Measurements from ENCODE around the gene CHRD.
"Not testable (repeated sequence)": the region's sequence is repeated elsewhere in the genome, so short reads cannot be mapped to it uniquely, and the experiment has no call there.

The CHRD gene

DNA sequence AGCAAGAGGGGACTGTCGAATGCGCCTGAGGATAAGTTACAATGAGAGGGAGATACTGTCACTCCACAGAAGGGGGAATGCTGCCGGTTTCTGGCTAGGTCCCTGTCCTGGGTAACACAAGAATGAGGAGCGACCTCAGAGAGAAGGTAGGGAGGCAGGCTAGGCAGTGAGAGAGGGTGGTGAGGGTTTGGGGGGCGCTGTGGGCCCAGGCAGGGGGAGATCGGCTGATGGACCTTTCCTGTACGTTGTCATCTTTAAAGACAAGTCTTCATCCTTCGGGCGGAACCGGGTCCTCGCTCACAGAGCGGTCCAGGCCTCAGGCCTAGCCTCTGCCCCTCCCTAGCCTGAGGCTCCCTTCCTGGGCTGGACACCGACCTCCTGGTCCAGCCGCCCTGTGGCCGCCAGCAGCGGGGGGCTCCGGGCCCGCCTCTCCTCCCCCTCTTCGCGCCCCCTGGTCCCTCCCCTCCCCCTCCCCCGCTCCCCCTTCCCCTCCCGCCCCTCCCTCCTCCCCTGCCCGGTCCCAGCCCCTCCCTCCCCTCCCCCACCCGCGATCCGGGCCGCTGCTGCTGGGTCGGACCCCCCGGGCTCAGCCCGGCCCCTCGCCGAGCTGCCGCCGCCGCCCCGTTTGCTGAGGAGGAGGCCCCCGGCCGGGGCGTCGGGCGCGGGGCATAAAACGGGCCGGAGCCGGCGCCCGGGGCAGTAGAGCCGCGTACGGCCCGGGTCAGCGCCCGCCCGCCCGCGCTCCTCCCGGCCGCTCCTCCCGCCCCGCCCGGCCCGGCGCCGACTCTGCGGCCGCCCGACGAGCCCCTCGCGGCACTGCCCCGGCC lies at the start of gene CHRD:
Gene CHRD, plus strand, starts transcription at position 697 of the 827 bp plus-strand sequence. CDS start 265 bp downstream, outside the sequence.
- no peak for DNase-seq

DNA sequence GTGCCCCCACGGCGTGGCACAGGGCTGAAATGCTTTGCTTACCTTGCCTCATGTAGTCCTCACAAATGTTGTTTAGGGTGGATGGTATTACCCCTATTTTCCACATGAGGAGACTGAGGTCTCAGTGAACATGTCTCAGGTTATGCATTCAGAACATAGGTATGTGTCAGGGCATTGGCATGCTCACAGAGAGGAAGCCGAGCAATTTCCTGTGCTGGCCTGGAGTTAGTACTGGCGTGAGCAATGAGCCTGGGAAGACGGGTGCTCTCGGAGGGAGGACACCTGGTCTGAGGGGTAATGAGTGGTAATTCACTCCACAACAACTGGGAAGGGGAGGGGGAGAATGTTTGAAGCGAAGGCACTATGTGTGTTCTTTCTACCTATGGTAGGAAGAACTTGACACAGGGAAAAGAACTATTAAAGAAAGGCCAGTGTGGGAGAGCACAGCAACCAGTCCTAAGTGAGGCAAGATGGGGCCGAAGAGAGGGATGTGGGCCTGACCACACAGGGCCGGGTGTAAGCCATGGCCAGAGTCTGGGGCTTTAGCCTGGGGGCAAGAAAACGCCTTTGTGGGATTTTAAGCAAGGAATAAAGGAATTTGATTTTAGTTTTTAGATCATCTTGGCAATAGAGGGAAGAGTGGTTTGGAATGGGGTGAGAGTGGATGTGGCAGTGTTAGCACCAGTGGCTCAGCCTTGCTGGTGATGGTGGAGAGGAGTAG lies 47.3 kb upstream of the CHRD start:
- DNase-seq, result no peak

DNA sequence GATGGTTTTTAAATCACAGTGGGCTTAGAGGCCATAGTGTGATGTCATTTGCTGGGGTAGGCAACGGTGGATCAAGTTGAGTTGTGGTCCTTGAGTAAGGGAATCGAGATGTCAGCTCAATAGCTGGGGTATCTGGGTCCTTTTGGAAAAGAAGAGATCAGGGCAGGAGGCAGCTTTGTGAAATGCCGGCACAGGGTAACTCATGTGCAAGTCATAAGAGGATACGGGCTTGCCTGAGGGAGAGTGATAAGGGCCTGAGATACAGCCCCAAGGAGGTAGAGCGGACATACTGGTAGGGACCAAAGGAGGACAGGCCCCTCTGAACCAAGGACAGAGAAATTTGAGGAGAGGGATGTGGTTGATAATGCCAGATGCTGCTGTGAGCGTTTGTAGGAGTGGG lies 46.7 kb upstream of the CHRD start:
- DNase-seq, result no peak

DNA sequence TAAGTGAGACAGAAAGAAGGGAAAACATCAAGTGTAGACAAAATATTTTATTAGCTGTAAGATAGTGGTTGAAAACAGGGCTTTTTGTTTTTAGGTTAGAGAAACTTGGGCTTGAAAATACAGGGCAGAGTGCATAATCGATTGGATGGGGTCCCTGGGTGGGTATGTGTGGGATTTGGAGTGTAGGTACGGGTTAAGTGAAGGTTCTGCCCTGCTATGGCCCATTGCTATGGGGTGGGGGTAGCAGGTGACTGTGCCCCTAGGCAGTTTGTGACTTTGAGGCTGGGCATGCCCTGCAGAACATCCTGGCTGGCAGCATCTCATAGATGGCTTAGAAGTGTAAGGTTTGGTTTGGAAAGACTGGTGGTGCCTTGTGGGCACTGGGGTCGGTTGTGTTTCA lies 46.2 kb upstream of the CHRD start:
- DNase-seq, result no peak

DNA sequence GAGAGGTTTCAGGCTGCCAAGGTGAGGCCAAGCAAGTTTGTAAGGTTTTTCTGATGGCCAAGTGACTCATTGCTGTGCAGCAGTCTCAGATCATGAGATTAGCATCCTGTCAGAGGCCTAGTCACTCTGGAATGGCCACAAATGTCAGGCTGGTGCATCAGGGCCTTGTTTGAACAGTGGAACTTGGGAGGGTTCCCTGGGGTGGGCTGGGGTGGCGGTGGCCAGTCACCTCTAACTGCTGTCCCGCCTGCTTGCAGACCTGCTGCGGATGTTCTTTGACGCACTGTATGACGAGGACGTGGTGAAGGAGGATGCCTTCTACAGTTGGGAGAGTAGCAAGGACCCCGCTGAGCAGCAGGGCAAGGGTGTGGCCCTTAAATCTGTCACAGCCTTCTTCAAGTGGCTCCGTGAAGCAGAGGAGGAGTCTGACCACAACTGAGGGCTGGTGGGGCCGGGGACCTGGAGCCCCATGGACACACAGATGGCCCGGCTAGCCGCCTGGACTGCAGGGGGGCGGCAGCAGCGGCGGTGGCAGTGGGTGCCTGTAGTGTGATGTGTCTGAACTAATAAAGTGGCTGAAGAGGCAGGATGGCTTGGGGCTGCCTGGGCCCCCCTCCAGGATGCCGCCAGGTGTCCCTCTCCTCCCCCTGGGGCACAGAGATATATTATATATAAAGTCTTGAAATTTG lies 45.2 kb upstream of the CHRD start:
- peak; percentile 54 for DNase-seq

DNA sequence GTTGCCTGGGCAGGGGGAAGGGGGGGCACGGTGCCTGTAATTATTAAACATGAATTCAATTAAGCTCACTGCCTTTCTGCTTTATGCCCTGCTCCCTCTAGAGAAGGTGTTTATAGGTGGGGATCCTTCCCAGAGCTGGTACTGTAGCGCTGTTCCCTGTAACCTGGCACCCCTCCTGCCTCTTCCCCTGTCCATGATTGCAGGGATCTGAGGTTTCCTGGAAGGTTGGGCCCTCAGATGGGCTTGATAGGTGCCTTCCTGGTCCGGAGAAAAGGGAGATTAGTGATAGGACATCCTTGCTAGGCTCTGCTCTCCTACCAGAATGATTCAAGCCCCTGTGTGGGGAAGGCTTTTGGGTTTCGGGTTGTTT lies 44.6 kb upstream of the CHRD start:
- DNase-seq, result no peak

DNA sequence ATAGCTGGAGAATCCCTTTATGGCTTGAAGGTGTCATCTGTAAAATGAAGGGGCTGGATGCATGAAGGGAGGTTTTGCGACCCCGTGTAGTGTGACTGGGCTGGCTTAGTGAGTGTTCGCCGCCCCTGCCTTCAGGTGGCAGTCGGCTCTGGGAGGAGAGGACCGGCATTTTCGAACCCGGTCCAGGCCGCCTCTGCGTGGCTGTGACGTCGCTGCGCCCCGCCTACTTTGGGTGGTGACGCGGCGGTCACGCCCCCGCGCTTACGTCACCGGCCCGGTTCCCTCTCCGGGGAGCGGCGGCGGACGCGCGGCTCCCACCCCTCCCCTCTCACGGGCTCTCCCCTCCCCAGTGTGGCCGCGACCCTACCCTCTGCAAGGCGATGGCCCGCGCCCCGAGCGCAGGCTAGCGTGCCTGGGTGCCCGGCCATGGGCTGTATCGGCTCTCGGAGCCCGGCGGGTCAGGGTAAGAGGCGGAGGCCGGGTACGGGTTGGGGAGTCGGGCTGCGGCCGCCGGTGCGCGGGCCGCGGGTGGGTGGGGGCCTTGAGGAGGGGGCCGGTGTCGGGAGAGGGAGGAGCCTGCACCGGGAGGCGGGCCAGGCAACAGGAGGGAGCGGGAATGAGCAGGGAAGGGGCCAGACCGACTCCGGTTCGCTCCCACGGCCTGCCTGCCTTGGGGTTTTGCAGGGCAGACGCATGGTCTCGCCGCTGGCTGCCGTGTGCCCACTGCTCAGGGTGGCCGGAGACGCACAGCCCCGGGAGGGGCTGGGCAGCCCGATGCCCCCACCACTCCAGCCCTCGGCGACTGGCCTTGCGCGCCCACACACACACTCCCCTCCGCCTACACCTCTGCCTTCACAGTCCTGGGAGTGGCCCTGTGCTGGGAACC lies 44.0 kb upstream of the CHRD start:
- DNase-seq, result peak; percentile 73

DNA sequence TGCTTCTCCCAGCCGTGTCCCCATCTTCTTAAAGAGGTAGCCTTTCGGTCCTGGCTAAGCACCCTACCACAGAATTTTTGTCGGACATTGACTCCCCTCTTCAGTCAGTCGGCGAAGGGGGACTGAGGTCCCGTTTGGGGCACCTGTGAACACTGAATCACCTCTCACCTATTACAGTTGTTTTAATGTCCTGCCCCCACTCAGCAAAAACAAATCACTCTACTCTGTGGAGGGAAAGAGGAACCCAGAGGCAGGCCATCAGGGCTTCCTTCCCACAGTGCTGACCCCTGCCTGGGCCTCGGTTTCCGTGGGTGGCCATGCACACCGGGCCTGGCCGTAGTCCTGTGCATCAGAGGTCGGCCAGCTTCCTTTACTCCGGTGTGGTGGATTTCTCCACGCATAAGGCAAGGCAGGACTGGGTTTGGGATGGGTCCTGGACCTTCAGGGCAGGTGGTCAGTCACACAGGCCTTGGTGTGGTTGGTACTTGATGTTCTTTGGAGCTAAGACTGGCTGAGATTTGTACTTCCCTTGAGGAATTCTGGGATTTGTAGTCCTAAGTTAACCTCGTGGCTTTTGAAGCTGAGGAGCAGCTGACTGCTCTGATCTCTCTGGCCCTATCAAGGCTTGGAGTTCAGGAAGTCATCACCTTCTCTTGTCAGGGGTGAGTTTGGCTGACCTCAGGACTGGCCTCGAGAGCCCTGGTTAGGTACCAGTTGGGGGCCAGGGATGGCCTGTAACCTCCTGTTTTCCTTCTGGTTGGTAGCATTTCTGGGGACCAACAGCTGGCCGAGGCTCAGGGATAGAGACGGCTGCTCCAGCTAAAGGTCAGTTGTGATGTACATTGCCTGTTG lies 43.1 kb upstream of the CHRD start:
- no peak for DNase-seq

DNA sequence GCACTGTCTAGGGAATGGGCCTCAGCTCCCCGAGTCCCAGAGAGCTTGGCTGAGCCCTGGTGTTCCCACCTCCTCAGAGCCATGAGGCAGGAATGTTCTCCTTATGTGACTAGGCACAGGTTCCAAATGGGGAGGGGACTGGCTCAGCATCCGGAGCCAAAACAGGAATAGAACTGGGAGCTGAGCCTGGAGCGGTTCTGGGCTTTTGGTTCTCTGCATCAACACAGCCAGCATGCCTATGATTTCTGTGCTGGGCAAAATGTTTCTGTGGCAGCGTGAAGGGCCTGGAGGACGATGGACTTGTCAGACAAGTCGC lies 42.5 kb upstream of the CHRD start, which contains the start of gene FAM131A:
Gene FAM131A, plus strand, starts transcription at position 202 of the 316 bp plus-strand sequence. Its CDS starts 31 bp downstream, at position 233.
- no peak for DNase-seq

DNA sequence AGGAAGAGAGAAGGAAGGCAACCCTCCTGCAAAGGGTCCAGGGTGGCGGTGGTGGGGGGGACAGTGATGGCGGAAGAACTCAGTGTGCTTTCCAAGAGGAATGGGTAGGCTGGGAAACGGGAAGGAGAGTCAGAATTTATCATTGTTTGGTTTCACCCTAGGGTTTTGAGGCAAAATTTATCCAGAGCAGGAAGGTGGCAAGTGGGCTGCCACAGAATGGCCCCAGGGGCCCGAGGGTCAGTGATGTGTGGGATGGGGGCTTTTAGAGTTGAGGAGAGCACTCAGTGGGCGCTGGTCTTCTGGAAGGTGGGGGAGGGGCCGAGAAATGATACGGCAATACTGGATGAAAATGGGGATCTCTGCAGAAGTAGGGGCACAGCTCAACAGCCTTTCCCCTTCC lies 41.9 kb upstream of the CHRD start:
- no peak for DNase-seq

DNA sequence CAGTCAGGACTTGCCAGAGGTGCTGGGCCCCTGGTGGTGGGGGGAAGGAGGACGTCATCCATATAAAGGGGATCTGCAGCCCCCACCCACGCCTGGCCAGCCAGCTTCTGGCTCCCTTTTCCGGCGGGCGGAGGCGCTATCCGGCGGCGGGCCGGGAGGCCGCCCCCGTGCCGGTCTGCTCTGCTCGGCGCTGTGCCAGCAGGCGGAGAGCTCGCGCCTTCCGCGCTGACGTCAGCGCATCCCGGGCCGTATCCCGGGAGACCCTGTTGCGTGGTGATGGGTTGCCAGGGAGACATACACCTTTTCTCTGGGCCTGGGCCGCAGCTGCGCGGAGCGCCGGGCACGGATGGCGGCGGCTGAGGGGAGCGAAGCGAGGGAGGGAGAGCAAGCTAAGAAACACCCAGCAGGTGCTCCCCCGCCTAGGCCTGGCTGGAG lies 41.3 kb upstream of the CHRD start:
- DNase-seq, result no peak

DNA sequence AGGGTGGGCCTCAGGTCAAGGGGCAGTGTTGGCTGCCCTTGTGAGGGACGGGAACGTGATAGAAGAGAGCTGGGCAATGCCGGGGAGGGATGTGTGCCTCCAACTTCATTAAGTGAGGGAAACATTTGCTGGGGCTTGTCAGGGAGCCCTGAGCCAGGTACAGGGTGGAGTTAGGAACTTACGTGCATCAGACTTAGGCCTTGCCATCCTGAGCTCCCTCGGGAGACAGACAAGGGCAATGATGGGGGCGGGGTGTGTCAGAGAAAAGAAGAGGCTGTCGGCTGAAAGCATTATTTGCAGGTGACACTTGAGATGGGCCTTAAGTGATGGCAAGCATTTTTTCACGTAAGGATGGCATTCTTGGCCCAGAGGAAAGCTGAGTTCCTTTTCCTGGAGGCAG lies 40.9 kb upstream of the CHRD start:
- no peak for DNase-seq

DNA sequence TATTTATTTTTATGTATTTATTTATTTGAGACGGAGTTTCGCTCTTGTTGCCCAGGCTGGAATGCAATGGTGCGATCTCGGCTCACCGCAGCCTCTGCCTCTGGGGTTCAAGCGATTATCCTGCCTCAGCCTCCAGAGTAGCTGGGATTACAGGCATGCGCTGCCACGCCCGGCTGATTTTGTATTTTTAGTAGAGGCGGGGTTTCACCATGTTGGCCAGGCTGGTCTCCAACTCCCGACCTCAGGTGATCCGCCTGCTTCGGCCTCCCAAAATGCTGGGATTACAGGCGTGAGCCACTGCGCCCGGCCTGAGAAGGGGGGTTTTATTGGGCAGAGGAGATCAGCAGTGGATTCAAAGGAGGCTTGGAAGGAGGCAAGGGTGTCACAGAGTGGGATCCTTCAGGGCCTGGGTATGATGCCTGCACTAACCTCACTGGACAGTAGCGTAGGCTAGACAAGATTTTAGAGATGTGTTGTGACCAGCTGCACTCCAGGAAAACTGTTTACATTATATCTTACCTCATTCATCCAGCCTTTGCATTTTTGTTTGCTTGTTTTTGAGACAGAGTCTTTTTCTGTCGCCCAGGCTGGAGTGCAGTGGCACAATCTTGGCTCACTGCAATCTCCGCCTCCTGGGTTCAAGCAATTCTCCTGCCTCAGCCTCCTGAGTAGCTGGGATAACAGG lies 40.3 kb upstream of the CHRD start:
- not testable (repeated sequence) for DNase-seq

DNA sequence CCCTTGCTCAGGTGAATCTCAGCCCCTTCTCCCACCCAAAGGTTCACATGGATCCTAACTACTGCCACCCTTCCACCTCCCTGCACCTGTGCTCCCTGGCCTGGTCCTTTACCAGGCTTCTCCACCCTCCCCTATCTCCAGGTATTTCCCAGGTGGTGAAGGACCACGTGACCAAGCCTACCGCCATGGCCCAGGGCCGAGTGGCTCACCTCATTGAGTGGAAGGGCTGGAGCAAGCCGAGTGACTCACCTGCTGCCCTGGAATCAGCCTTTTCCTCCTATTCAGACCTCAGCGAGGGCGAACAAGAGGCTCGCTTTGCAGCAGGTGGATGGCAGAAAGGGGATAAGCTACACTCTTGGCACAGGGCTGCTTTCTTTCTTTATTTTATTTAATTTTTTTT lies 37.9 kb upstream of the CHRD start:
- no peak for DNase-seq

DNA sequence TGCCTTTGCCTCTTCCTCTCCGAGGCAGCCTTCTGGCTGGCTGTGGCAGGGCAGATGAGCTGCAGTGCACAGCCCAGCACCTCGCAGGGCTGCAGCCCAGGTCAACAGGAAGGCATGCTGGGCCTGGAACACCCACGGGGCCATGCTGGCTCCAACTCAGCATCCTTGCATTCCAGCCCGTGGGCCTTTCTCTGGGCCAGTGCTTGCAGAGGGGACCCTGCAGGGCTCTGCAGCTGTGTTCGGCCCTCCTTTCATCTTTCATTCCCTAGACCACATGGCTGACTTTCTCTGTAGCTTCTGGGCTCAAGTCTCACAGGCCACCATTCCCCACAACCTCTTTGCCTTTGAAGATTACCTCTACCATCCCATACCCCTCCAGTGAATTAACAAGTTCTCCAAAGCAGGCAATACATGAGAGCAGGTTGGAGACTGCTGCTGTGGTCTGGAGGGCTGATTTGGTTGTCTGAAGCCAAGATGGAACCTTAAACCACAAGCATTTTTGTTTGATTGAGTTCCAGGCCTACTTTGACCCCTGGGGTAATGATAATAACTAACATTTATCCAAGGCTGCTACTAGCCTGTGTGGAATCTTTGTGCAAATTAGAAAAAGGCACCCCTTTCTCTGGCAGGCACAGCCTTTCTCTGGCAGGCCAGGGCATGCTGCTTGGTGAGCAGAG lies 36.5 kb upstream of the CHRD start:
- no peak for DNase-seq

DNA sequence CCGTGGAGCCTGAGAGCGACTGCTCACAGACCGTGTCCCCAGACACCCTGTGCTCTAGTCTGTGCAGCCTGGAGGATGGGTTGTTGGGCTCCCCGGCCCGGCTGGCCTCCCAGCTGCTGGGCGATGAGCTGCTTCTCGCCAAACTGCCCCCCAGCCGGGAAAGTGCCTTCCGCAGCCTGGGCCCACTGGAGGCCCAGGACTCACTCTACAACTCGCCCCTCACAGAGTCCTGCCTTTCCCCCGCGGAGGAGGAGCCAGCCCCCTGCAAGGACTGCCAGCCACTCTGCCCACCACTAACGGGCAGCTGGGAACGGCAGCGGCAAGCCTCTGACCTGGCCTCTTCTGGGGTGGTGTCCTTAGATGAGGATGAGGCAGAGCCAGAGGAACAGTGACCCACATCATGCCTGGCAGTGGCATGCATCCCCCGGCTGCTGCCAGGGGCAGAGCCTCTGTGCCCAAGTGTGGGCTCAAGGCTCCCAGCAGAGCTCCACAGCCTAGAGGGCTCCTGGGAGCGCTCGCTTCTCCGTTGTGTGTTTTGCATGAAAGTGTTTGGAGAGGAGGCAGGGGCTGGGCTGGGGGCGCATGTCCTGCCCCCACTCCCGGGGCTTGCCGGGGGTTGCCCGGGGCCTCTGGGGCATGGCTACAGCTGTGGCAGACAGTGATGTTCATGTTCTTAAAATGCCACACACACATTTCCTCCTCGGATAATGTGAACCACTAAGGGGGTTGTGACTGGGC lies 35.1 kb upstream of the CHRD start:
- no peak for DNase-seq

DNA sequence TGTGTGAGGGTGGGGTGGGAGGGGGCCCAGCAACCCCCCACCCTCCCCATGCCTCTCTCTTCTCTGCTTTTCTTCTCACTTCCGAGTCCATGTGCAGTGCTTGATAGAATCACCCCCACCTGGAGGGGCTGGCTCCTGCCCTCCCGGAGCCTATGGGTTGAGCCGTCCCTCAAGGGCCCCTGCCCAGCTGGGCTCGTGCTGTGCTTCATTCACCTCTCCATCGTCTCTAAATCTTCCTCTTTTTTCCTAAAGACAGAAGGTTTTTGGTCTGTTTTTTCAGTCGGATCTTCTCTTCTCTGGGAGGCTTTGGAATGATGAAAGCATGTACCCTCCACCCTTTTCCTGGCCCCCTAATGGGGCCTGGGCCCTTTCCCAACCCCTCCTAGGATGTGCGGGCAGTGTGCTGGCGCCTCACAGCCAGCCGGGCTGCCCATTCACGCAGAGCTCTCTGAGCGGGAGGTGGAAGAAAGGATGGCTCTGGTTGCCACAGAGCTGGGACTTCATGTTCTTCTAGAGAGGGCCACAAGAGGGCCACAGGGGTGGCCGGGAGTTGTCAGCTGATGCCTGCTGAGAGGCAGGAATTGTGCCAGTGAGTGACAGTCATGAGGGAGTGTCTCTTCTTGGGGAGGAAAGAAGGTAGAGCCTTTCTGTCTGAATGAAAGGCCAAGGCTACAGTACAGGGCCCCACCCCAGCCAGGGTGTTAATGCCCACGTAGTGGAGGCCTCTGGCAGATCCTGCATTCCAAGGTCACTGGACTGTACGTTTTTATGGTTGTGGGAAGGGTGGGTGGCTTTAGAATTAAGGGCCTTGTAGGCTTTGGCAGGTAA lies 34.3 kb upstream of the CHRD start:
- DNase-seq, result no peak

DNA sequence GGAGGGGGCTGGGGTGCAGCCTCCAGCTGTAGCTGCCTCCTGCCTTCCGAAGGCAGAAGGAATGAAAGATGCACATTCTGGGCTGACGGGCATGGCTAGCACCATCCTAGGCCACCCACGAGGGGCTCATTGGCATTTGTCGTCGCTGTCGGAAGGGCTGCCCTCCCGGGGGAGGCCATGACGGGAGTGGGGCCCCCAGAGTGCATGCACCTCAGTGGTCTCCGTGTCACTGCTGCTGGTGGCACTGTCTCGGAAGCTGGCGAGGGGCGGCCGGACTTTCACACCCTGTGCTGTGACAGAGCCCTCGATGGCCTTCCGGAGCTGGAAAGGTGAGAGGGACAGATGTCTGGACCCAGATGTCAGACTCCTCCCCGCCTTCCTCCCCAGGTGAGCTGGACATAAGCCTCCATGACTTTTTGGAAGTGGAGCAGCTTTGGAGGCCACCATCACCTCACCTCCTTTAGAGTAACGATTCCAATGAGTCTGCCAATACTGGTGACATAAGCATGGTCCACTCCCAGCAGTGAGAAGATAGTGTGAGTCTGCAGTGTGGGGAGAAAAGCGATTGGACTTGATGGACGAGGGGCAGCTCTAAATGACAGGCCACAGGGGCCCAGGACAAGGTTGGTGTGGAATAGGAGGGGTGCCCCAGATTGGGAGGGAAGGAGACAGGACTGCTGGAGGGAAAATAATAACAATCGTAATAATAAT lies 33.2 kb upstream of the CHRD start:
- no peak for DNase-seq

Measured in CD4-positive, alpha-beta T cell treated with Interleukin-4 for 4 hours (primary cell).